ENCODE measurements around the gene GPR4. TPM values are rescaled to one million over a fixed set of nuclear protein-coding genes. Genes with fewer than 3 reads are reported as not detected.

Gene GPR4
- polyA plus RNA-seq, 1 of the 3 experiments (the other 2 are of a cell fraction): 0.69 TPM

DNA sequence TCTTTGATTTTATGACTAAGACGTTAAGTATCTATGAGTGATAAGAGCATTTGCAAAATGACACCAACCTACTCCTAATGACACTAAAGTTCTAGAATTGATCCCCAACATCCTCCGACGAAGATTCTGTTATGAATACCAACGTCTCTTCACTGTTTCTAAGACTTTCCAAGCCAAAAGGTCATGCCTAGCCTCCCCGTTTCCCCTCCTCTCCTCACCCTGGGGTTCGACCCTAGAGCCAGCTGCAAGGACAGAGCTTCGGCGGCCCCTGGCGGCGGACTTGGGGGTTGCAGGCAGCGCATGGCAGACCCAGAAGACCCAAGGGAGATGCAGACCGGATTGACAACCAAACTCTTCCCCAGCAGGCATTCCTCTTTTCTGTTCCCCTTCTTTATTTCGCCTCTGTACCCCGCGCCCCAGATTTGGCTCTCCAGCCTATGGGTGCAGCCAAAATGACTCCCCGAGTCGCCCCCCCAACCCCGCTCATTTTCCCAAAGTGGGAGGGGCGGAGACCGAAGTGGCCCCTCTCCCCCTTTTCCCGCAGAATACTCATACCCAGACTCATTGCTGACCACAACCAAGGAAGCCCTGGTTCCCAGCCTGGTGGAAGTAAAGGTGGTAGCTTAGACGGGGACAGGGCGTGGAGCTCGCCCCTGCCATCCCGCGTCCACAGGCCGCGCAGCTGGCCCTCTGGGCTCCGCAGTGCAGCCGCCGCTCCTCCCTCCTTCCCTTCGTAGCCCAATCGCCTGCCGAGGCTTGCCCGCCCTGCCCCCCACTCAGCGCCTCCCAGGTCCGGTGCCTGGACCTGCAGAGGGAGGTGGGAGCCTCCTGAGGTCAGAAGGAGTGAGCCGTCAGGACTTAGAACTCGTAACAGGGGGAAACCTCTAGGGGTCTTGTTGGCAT lies 41.3 kb upstream of the GPR4 start:
- no peaks in the 10 kb centered on the region for H3K27me3 ChIP-seq (ENCODE audit: insufficient read depth)
- no peaks in the 10 kb centered on the region for H3K79me2 ChIP-seq (ENCODE audit: insufficient read depth)
- H3K9ac ChIP-seq: peak overlapping the region; percentile 25; the same call in 1 of the 2 replicates
- H3K9me3 ChIP-seq: no peaks in the 10 kb centered on the region
- POLR2A ChIA-PET: interaction anchor here (0.6 to 1.8 kb wide), 4 partner anchors 17 to 49 kb away, joined by 3 to 8 read pairs (median 3); partner anchors contain the start of genes QPCTL and SNRPD2
- no peaks in the 10 kb centered on the region for H3K9me2 ChIP-seq
- no peaks in the 10 kb centered on the region for H4K20me1 ChIP-seq (ENCODE audit: insufficient read depth)
- peaks cover 12% of the 10 kb centered on the region for H3F3A ChIP-seq (replicated peaks; ENCODE audit: insufficient read depth)
- peaks cover 6 to 17% of the 10 kb centered on the region in 2 experiments; a peak in 1 of 4 replicates for H3K4me1 ChIP-seq (ENCODE audit: control insufficient read depth in 1 of 2, insufficient read depth in 2 of 2, low read depth in 1 of 2, low read length in 1 of 2)
- WGBS (ENCODE audit: low lambda C conversion rate): 12% methylated on average over 35 of the region's 39 CpGs
- DNase-seq: peak; percentile 94
- peak overlapping the region; percentile 85 for H3K4me2 ChIP-seq
- no peaks in the 10 kb centered on the region for H3K36me3 ChIP-seq (replicated peaks in 1 of 2; ENCODE audit: control insufficient read depth in 1 of 2, insufficient read depth in 2 of 2, low read length in 1 of 2)
- H3K27ac ChIP-seq (ENCODE audit: low read depth in 2 of 2, low read length in 1 of 2): peak overlapping the region in 1 of 2 experiments; percentile 85; a peak in 2 of 4 replicates
- H2AFZ ChIP-seq (ENCODE audit: low read depth): peak overlapping the region; percentile 35; the same call in 1 of the 2 replicates
- H3K4me3 ChIP-seq (ENCODE audit: low read depth in 2 of 2, low read length in 1 of 2): peak overlapping the region; percentile 59 to 65
- CTCF ChIA-PET: interaction anchor here (0.6 to 5.4 kb wide), 41 partner anchors 10 to 204 kb away, joined by 3 to 53 read pairs (median 4); partner anchors contain the start of genes GIPR, GPR4, OPA3 and QPCTL
- TF ChIP-seq RAD21 (IDR thresholded peaks at IDR 0.05; ENCODE audit: low read length) (peak; percentile 97), POLR2AphosphoS5 (IDR thresholded peaks at IDR 0.05; ENCODE audit: low read depth, low read length) (no peak), RXRA (IDR thresholded peaks at IDR 0.05; ENCODE audit: borderline replicate concordance, low read depth) (no peak), CHD2 (IDR thresholded peaks at IDR 0.05; ENCODE audit: low read length, partially characterized antibody) (peak; percentile 87), TCF12 (IDR thresholded peaks at IDR 0.05) (no peak), TEAD4 (IDR thresholded peaks at IDR 0.05; ENCODE audit: borderline replicate concordance, insufficient read depth) (no peak), EZH2phosphoT487 (IDR thresholded peaks at IDR 0.05; ENCODE audit: borderline replicate concordance, low read depth) (no peak), GATA2 (CRISPR knock-in tag; IDR thresholded peaks at IDR 0.05) (no peak), EP300 (IDR thresholded peaks at IDR 0.05; ENCODE audit: borderline replicate concordance in 1 of 2, low read depth in 1 of 2, low read length in 1 of 2) (no peak), FOXJ3 (CRISPR knock-in tag; IDR thresholded peaks at IDR 0.05) (no peak), JUND (IDR thresholded peaks at IDR 0.05) (no peak), NRF1 (IDR thresholded peaks at IDR 0.05; ENCODE audit: low read depth, low read length) (no peak), SMC3 (IDR thresholded peaks at IDR 0.05; ENCODE audit: low read depth, low read length) (peak; percentile 83), SIN3A (IDR thresholded peaks at IDR 0.05; ENCODE audit: borderline replicate concordance, low read depth, low read length) (no peak), FOSL2 (IDR thresholded peaks at IDR 0.05; ENCODE audit: borderline replicate concordance, low read depth) (0 out of 2 replicates have a peak, but pooled peaks have one; percentile 20)
- TF ChIP-seq, protein P1, sequence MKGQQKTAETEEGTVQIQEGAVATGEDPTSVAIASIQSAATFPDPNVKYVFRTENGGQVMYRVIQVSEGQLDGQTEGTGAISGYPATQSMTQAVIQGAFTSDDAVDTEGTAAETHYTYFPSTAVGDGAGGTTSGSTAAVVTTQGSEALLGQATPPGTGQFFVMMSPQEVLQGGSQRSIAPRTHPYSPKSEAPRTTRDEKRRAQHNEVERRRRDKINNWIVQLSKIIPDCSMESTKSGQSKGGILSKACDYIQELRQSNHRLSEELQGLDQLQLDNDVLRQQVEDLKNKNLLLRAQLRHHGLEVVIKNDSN (IDR thresholded peaks at IDR 0.05; ENCODE audit: borderline replicate concordance, low read depth): no peak
- TF ChIP-seq, protein P2, sequence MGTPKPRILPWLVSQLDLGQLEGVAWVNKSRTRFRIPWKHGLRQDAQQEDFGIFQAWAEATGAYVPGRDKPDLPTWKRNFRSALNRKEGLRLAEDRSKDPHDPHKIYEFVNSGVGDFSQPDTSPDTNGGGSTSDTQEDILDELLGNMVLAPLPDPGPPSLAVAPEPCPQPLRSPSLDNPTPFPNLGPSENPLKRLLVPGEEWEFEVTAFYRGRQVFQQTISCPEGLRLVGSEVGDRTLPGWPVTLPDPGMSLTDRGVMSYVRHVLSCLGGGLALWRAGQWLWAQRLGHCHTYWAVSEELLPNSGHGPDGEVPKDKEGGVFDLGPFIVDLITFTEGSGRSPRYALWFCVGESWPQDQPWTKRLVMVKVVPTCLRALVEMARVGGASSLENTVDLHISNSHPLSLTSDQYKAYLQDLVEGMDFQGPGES (IDR thresholded peaks at IDR 0.05; ENCODE audit: low read depth, low read length): no peak
- TF ChIP-seq, protein P3, sequence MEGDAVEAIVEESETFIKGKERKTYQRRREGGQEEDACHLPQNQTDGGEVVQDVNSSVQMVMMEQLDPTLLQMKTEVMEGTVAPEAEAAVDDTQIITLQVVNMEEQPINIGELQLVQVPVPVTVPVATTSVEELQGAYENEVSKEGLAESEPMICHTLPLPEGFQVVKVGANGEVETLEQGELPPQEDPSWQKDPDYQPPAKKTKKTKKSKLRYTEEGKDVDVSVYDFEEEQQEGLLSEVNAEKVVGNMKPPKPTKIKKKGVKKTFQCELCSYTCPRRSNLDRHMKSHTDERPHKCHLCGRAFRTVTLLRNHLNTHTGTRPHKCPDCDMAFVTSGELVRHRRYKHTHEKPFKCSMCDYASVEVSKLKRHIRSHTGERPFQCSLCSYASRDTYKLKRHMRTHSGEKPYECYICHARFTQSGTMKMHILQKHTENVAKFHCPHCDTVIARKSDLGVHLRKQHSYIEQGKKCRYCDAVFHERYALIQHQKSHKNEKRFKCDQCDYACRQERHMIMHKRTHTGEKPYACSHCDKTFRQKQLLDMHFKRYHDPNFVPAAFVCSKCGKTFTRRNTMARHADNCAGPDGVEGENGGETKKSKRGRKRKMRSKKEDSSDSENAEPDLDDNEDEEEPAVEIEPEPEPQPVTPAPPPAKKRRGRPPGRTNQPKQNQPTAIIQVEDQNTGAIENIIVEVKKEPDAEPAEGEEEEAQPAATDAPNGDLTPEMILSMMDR (IDR thresholded peaks at IDR 0.05): peak; percentile 99
- TF ChIP-seq, protein P4, sequence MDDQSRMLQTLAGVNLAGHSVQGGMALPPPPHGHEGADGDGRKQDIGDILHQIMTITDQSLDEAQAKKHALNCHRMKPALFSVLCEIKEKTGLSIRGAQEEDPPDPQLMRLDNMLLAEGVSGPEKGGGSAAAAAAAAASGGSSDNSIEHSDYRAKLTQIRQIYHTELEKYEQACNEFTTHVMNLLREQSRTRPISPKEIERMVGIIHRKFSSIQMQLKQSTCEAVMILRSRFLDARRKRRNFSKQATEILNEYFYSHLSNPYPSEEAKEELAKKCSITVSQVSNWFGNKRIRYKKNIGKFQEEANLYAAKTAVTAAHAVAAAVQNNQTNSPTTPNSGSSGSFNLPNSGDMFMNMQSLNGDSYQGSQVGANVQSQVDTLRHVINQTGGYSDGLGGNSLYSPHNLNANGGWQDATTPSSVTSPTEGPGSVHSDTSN (IDR thresholded peaks at IDR 0.05): no peak
- TF ChIP-seq, protein P5, sequence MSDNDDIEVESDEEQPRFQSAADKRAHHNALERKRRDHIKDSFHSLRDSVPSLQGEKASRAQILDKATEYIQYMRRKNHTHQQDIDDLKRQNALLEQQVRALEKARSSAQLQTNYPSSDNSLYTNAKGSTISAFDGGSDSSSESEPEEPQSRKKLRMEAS (IDR thresholded peaks at IDR 0.05; ENCODE audit: low read depth): no peak
- TF ChIP-seq, protein P6, sequence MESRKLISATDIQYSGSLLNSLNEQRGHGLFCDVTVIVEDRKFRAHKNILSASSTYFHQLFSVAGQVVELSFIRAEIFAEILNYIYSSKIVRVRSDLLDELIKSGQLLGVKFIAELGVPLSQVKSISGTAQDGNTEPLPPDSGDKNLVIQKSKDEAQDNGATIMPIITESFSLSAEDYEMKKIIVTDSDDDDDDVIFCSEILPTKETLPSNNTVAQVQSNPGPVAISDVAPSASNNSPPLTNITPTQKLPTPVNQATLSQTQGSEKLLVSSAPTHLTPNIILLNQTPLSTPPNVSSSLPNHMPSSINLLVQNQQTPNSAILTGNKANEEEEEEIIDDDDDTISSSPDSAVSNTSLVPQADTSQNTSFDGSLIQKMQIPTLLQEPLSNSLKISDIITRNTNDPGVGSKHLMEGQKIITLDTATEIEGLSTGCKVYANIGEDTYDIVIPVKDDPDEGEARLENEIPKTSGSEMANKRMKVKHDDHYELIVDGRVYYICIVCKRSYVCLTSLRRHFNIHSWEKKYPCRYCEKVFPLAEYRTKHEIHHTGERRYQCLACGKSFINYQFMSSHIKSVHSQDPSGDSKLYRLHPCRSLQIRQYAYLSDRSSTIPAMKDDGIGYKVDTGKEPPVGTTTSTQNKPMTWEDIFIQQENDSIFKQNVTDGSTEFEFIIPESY (IDR thresholded peaks at IDR 0.05; ENCODE audit: borderline replicate concordance, low read depth): no peak
